Activated CD4-positive, alpha-beta T cell treated with anti-CD3 and anti-CD28 coated beads, Interleukin-2, Interleukin-6, amounts not matched to agents 100 ng/mL and 50 ng/mL, durations not matched to agents 16 hours and 8 hours (primary cell): Measurements from ENCODE around the gene A2ML1.
A peak's percentile ranks its signal among the peaks of the same experiment; 100 is the strongest.
"Not testable (repeated sequence)": the region's sequence is repeated elsewhere in the genome, so short reads cannot be mapped to it uniquely, and the experiment has no call there.

ENCODE experiments used
- DNase-seq: peaks from one replicate; pipeline ENCODE4 v3.0.0-alpha.2; 2020

A2ML1 gene

GRCh38 chr12:8911606-8912268 lies 89.3 kb downstream of the A2ML1 start:
- DNase-seq, result no peak

- no peak for DNase-seq
These were observed 90.5 kb downstream of the A2ML1 start for GRCh38 chr12:8912914-8913313.

GRCh38 chr12:8913702-8914032 lies 91.2 kb downstream of the A2ML1 start:
- DNase-seq, result no peak

GRCh38 chr12:8914033-8914715 lies 91.8 kb downstream of the A2ML1 start, which contains the start of gene PHC1:
PHC1 (plus strand) TSS chr12:8914509; CDS start chr12:8917678, 3,169 bp downstream.
- peak; percentile 78 for DNase-seq

- peak; percentile 58 for DNase-seq
These were observed 92.5 kb downstream of the A2ML1 start for GRCh38 chr12:8914716-8915526.

- DNase-seq, result no peak
These were observed 93.7 kb downstream of the A2ML1 start for GRCh38 chr12:8916154-8916553.

- DNase-seq, result no peak
These were observed 94.6 kb downstream of the A2ML1 start for GRCh38 chr12:8917031-8917430.

- no peak for DNase-seq
These were observed 95.3 kb downstream of the A2ML1 start for GRCh38 chr12:8917751-8918150.

- DNase-seq, result not testable (repeated sequence)
These were observed 97.2 kb downstream of the A2ML1 start for GRCh38 chr12:8919643-8920042.

- DNase-seq, result no peak
These were observed 100.1 kb downstream of the A2ML1 start for GRCh38 chr12:8922544-8922943.
